Dendritic cell treated with granulocyte-macrophage colony-stimulating factor and Interleukin-4, amounts not matched to agents 40 ng/mL and 50 ng/mL, for 4 days (primary cell): ENCODE data around the gene EPM2A.

ENCODE experiments used
- H3K27ac Mint-ChIP-seq: one replicate; pipeline ENCODE4 v1.8.0; 2022; ENCODE audit warnings: mild to moderate bottlenecking, mixed read lengths
- H3K27me3 Mint-ChIP-seq: one replicate; pipeline ENCODE4 v1.8.0; 2022; ENCODE audit warnings: mild to moderate bottlenecking, mixed read lengths
- H3K36me3 Mint-ChIP-seq: one replicate; pipeline ENCODE4 v1.8.0; 2022; ENCODE audit warnings: low read depth, mixed read lengths
- H3K4me1 Mint-ChIP-seq: one replicate; pipeline ENCODE4 v1.8.0; 2022; ENCODE audit warnings: low read depth, mixed read lengths
- H3K4me3 Mint-ChIP-seq: one replicate; pipeline ENCODE4 v1.8.0; 2022; ENCODE audit warnings: mild to moderate bottlenecking, moderate library complexity, mixed read lengths
- H3K9me3 Mint-ChIP-seq: one replicate; pipeline ENCODE4 v1.8.0; 2022; ENCODE audit warnings: mixed read lengths
- intact Hi-C: fragments of 100-400 bp; cut with micrococcal nuclease; formaldehyde crosslinking; loops from one replicate; pipeline ENCODE4 v1.15.0; 2022

The EPM2A gene

GRCh38 chr6:145688493-145688905, 46.8 kb downstream of the EPM2A start:
- Mint-ChIP-seq H3K27me3 (no peaks in the 10 kb centered on the region), H3K27ac (no peak overlapping the region), H3K4me3 (no peak overlapping the region), H3K36me3 (peaks cover 12% of the 10 kb centered on the region), H3K4me1 (no peaks in the 10 kb centered on the region), H3K9me3 (peaks cover 19% of the 10 kb centered on the region)
- intact Hi-C loops = no loop called here

GRCh38 chr6:145685932-145686331, 49.4 kb downstream of the EPM2A start:
- intact Hi-C loops = no loop called here
- Mint-ChIP-seq H3K27ac (no peak overlapping the region), H3K27me3 (no peaks in the 10 kb centered on the region), H3K4me3 (no peak overlapping the region), H3K4me1 (no peaks in the 10 kb centered on the region), H3K9me3 (peaks cover 22% of the 10 kb centered on the region), H3K36me3 (peaks cover 25% of the 10 kb centered on the region)

- intact Hi-C loops = no loop called here
- peaks cover 27% of the 10 kb centered on the region for H3K9me3 Mint-ChIP-seq
- no peak overlapping the region for H3K4me3 Mint-ChIP-seq
- no peak overlapping the region for H3K27ac Mint-ChIP-seq
- H3K36me3 Mint-ChIP-seq = peaks cover 25% of the 10 kb centered on the region
- H3K4me1 Mint-ChIP-seq = no peaks in the 10 kb centered on the region
- H3K27me3 Mint-ChIP-seq = no peaks in the 10 kb centered on the region
These were observed 53.4 kb downstream of the EPM2A start for GRCh38 chr6:145681965-145682364.

GRCh38 chr6:145673504-145673903, 61.8 kb downstream of the EPM2A start:
- no peak overlapping the region for H3K4me3 Mint-ChIP-seq

GRCh38 chr6:145670311-145670710, 65.0 kb downstream of the EPM2A start:
- H3K4me3 Mint-ChIP-seq = no peak overlapping the region
- intact Hi-C loops = no loop called here
- peaks cover 20% of the 10 kb centered on the region for H3K36me3 Mint-ChIP-seq
- H3K4me1 Mint-ChIP-seq = no peaks in the 10 kb centered on the region
- peaks cover 16% of the 10 kb centered on the region for H3K9me3 Mint-ChIP-seq
- H3K27ac Mint-ChIP-seq = no peak overlapping the region
- no peaks in the 10 kb centered on the region for H3K27me3 Mint-ChIP-seq

More at GRCh38 chr6:145673504-145673903, 61.8 kb downstream of the EPM2A start:
- peaks cover 29% of the 10 kb centered on the region for H3K36me3 Mint-ChIP-seq
- intact Hi-C loops = no loop called here
- no peaks in the 10 kb centered on the region for H3K4me1 Mint-ChIP-seq
- no peaks in the 10 kb centered on the region for H3K27me3 Mint-ChIP-seq
- no peak overlapping the region for H3K27ac Mint-ChIP-seq
- H3K9me3 Mint-ChIP-seq = peaks cover 46% of the 10 kb centered on the region

GRCh38 chr6:145669627-145670034, 65.7 kb downstream of the EPM2A start:
- Mint-ChIP-seq H3K9me3 (peaks cover 9% of the 10 kb centered on the region), H3K4me3 (no peak overlapping the region), H3K4me1 (no peaks in the 10 kb centered on the region), H3K27me3 (no peaks in the 10 kb centered on the region), H3K27ac (no peak overlapping the region), H3K36me3 (peaks cover 18% of the 10 kb centered on the region)
- intact Hi-C loops = no loop called here

- peaks cover under 1% of the 10 kb centered on the region for H3K9me3 Mint-ChIP-seq
- H3K27me3 Mint-ChIP-seq = no peaks in the 10 kb centered on the region
- peaks cover 10% of the 10 kb centered on the region for H3K36me3 Mint-ChIP-seq
- intact Hi-C loops = no loop called here
- no peaks in the 10 kb centered on the region for H3K4me1 Mint-ChIP-seq
- H3K4me3 Mint-ChIP-seq = no peak overlapping the region
- no peak overlapping the region for H3K27ac Mint-ChIP-seq
These were observed 66.5 kb downstream of the EPM2A start for GRCh38 chr6:145668844-145669243.

- H3K9me3 Mint-ChIP-seq = no peaks in the 10 kb centered on the region
- H3K4me3 Mint-ChIP-seq = no peak overlapping the region
- H3K4me1 Mint-ChIP-seq = no peaks in the 10 kb centered on the region
- intact Hi-C loops = no loop called here
- H3K27me3 Mint-ChIP-seq = no peaks in the 10 kb centered on the region
- no peak overlapping the region for H3K27ac Mint-ChIP-seq
- H3K36me3 Mint-ChIP-seq = no peaks in the 10 kb centered on the region
These were observed 74.6 kb downstream of the EPM2A start for GRCh38 chr6:145660676-145661075.

GRCh38 chr6:145656128-145656527, 79.2 kb downstream of the EPM2A start:
- Mint-ChIP-seq H3K36me3 (no peaks in the 10 kb centered on the region), H3K9me3 (no peaks in the 10 kb centered on the region), H3K27ac (no peak overlapping the region), H3K27me3 (no peaks in the 10 kb centered on the region), H3K4me1 (no peaks in the 10 kb centered on the region), H3K4me3 (no peak overlapping the region)
- intact Hi-C loops = no loop called here

- intact Hi-C loops = no loop called here
- Mint-ChIP-seq H3K36me3 (no peaks in the 10 kb centered on the region), H3K27me3 (no peaks in the 10 kb centered on the region)
These were observed 82.7 kb downstream of the EPM2A start for GRCh38 chr6:145652572-145652971.

GRCh38 chr6:145651988-145652387, 83.3 kb downstream of the EPM2A start:
- Mint-ChIP-seq H3K9me3 (no peaks in the 10 kb centered on the region), H3K27me3 (no peaks in the 10 kb centered on the region), H3K4me1 (no peaks in the 10 kb centered on the region), H3K36me3 (no peaks in the 10 kb centered on the region), H3K4me3 (no peak overlapping the region), H3K27ac (no peak overlapping the region)
- intact Hi-C loops = no loop called here

More at GRCh38 chr6:145652572-145652971, 82.7 kb downstream of the EPM2A start:
- no peak overlapping the region for H3K27ac Mint-ChIP-seq
- no peak overlapping the region for H3K4me3 Mint-ChIP-seq
- H3K9me3 Mint-ChIP-seq = no peaks in the 10 kb centered on the region
- no peaks in the 10 kb centered on the region for H3K4me1 Mint-ChIP-seq

- Mint-ChIP-seq H3K4me1 (no peaks in the 10 kb centered on the region), H3K27ac (no peak overlapping the region), H3K27me3 (no peaks in the 10 kb centered on the region), H3K9me3 (no peaks in the 10 kb centered on the region), H3K4me3 (no peak overlapping the region), H3K36me3 (no peaks in the 10 kb centered on the region)
- intact Hi-C loops = no loop called here
These were observed 87.2 kb downstream of the EPM2A start for GRCh38 chr6:145648149-145648548.

GRCh38 chr6:145647602-145648001, 87.7 kb downstream of the EPM2A start:
- H3K27ac Mint-ChIP-seq = no peak overlapping the region
- H3K36me3 Mint-ChIP-seq = no peaks in the 10 kb centered on the region
- intact Hi-C loops = no loop called here
- H3K9me3 Mint-ChIP-seq = no peaks in the 10 kb centered on the region
- H3K4me3 Mint-ChIP-seq = no peak overlapping the region
- no peaks in the 10 kb centered on the region for H3K4me1 Mint-ChIP-seq
- H3K27me3 Mint-ChIP-seq = no peaks in the 10 kb centered on the region

- Mint-ChIP-seq H3K4me3 (no peak overlapping the region), H3K9me3 (no peaks in the 10 kb centered on the region), H3K27me3 (no peaks in the 10 kb centered on the region), H3K27ac (no peak overlapping the region), H3K4me1 (no peaks in the 10 kb centered on the region), H3K36me3 (no peaks in the 10 kb centered on the region)
- intact Hi-C loops = no loop called here
These were observed 91.6 kb downstream of the EPM2A start for GRCh38 chr6:145643760-145644159.

GRCh38 chr6:145633981-145634627, 101.2 kb downstream of the EPM2A start:
- Mint-ChIP-seq H3K4me1 (peaks cover 7% of the 10 kb centered on the region), H3K4me3 (no peak overlapping the region), H3K9me3 (no peaks in the 10 kb centered on the region), H3K36me3 (no peaks in the 10 kb centered on the region), H3K27me3 (no peaks in the 10 kb centered on the region), H3K27ac (no peak overlapping the region)
- intact Hi-C loops = no loop called here
